Astrocyte (in vitro differentiated cells and primary cell): ENCODE measurements around the gene SLC37A1.

ENCODE experiments used
- EZH2 ChIP-seq: IDR thresholded peaks from 2 replicates; pipeline ENCODE4 v1.6.1; 2012; ENCODE audit warnings: mild to moderate bottlenecking, low read length, inconsistent platforms; ENCODE audit not compliant: insufficient read depth
- TF ChIP-seq, protein P1 (sequence below): IDR thresholded peaks from 2 replicates; pipeline ENCODE4 v1.5.1; 2011; ENCODE audit warnings: low read depth, mild to moderate bottlenecking, inconsistent platforms, low read length, moderate library complexity; ENCODE audit not compliant: insufficient read depth

DNA sequence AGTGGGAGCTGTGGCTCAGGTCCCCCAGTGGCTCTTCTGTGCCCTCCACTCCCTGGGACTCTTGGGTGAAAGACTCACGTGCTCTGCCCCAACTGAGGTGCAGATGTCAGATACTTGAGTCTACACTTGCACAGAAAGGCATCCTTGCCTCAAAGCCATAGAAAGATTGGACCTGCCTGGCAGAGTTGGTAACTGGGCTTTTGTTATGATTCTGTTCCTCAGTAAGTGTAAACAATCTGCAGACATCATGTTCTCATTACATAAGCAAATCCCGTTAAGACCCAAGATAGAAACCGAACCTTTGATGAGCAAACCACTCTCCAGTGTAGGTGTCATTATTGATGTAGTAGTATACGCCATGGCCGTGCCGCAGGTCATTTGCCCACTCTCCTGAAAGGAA lies 27.6 kb upstream of the SLC37A1 start:
- TF ChIP-seq, protein P1, sequence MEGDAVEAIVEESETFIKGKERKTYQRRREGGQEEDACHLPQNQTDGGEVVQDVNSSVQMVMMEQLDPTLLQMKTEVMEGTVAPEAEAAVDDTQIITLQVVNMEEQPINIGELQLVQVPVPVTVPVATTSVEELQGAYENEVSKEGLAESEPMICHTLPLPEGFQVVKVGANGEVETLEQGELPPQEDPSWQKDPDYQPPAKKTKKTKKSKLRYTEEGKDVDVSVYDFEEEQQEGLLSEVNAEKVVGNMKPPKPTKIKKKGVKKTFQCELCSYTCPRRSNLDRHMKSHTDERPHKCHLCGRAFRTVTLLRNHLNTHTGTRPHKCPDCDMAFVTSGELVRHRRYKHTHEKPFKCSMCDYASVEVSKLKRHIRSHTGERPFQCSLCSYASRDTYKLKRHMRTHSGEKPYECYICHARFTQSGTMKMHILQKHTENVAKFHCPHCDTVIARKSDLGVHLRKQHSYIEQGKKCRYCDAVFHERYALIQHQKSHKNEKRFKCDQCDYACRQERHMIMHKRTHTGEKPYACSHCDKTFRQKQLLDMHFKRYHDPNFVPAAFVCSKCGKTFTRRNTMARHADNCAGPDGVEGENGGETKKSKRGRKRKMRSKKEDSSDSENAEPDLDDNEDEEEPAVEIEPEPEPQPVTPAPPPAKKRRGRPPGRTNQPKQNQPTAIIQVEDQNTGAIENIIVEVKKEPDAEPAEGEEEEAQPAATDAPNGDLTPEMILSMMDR = no peak
- no peak for TF ChIP-seq EZH2
